Epithelial cell of proximal tubule (primary cell): ENCODE results near the gene TMC1. TPM values are rescaled to one million over a fixed set of nuclear protein-coding genes. Genes with fewer than 3 reads are reported as not detected.

Experiments used
- DNase-seq: peaks from one replicate; pipeline ENCODE4 v3.0.0-alpha.2; 2011; ENCODE audit warnings: low read depth
- H3K4me3 ChIP-seq: 2 replicates; pipeline ENCODE4 v1.5.1; 2011; ENCODE audit warnings: low read depth, mild to moderate bottlenecking, low read length
- CTCF ChIP-seq: conservative IDR thresholded peaks from 2 replicates; pipeline ENCODE4 v1.5.1; 2012; ENCODE audit warnings: low read depth, mild to moderate bottlenecking, low read length
- total RNA-seq: library from RNA; depleted of rRNA; stranded (reverse); fragments of >200 nt; gene quantifications from 2 replicates; pipeline ENCODE4 v1.2.3, GENCODE V29; 2015

TMC1 gene
- total RNA-seq, 1 donor from 2014 or later = not detected

DNA sequence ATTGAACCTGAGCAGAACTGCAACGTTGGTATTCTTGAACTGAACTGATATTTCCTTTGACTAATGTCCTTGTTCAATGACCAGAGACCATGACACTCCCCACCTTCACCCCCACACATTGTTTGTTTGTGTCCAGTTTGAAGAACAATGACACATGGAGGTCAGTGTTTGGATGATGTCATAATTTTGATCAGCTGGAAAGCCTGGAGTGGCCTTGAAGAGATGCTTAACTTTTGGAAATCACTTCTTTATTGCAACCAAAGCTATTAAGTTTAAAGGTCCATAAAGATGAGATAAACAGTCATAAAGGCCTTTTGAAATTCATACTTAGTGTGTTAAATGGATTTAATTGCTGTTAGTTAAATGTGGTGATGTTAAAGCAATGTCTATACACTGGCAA is 92.7 kb downstream of the TMC1 start:
- H3K4me3 ChIP-seq = no peak overlapping the region
- no peak for TF ChIP-seq CTCF
- no peak for DNase-seq

DNA sequence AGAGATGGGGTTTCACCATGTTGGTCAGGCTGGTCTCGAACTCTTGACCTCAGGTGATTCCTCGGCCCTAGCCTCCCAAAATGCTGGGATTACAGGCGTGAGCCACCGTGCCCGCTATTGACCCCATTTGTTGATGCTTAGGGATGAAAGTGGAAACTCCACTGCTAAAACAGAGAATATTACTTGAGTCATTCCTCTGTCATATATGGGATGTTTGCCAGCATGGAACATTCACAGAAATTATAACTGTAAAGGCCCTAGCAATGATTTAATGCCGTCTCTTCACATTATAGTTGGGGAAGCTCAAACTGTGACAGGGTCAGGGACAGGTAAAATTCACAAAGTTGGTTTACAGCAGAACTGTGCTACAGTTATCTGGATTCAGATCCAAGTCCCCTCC is 94.5 kb downstream of the TMC1 start:
- TF ChIP-seq CTCF = no peak
- DNase-seq = no peak
- H3K4me3 ChIP-seq = no peak overlapping the region

- no peak for TF ChIP-seq CTCF
- no peak for DNase-seq
- no peak overlapping the region for H3K4me3 ChIP-seq
Observed at GRCh38 chr9:72618811-72619210, 97.4 kb downstream of the TMC1 start.

GRCh38 chr9:72622186-72622585 is 100.8 kb downstream of the TMC1 start:
- TF ChIP-seq CTCF = no peak
- no peak for DNase-seq
- no peak overlapping the region for H3K4me3 ChIP-seq

DNA sequence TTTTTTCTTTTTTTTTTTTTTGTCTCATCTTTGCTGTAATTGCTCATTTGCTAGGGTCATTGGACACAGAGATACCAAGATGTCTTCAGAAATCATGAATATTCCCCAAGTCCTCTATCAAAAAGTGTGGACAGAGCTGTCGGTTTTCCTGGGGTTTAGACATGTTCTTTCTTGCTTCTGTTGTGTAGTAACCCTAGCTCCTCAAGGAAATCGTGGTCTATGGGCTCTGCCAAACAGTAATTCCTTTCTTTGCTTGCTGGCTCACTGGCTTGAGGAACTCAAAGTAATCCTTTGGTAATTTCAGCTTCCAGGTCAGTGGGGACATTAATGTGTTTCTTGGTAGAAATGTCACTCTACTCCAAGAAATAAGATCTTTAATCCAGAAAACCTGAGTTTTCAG is 101.7 kb downstream of the TMC1 start:
- H3K4me3 ChIP-seq = no peak overlapping the region
- no peak for DNase-seq
- no peak for TF ChIP-seq CTCF

DNA sequence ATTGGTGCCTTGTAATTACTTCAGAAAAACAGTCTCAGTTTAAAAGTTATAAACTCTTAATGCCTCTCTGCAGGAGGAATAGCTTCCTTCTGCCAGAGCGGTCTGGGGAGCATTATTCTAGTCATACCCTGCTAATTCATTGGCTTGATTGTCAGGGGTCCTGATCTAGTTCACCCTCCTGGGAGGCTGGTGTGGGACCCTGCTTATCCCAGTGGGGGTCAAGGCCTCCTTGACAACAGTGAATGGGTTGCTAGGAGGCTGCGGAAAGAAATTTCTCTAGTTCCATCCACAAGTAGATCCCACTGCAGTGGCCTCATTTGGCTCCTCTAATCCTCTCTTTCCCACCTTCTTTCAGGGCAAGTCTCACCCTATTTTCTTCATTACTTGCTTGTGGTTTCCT is 105.7 kb downstream of the TMC1 start:
- H3K4me3 ChIP-seq = no peak overlapping the region
- no peak for DNase-seq
- TF ChIP-seq CTCF = no peak

DNA sequence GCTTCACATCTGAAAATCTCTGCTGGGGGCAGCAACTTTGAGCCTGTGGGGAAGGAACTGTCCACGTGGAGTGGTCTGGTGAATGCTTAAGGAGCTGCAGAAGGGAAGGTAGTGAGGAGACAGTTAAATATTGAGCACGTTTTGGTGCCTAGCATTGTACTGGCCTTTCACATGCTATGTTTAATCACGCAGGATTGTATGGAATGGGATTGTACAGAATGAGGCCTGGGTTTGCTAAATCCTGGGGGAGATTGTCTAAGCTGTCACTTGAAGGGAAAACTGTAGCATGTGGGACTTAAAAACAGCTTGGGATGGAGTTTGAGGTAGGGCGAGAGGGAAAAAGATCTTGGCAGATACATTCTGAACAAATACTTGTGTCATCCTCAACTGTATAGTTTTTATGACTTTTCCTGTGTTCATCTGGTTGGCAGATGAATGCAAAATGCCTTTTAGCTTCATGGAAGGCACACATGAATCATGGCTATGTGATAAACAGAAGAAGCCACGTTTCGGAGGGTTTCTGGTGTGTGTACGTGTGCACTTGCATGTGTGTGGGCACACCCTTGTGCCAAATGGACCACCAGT is 106.6 kb downstream of the TMC1 start:
- DNase-seq = no peak
- H3K4me3 ChIP-seq = no peak overlapping the region
- TF ChIP-seq CTCF = no peak
